Testis (tissue), 2 donors: ENCODE results near the gene LRRC4C.

Experiments
- CTCF ChIP-seq, 3 experiments: fragments of 450-650 bp in 2 of 3; fragments of 200-600 bp in 1 of 3; sonication (generic) in 1 of 3; IDR thresholded peaks; one replicate each; pipeline ENCODE4 v1.5.1; 2016 to 2019; ENCODE audit warnings: antibody characterized with exemption in 3 of 3, mild to moderate bottlenecking in 2 of 3, moderate library complexity in 1 of 3
- POLR2A ChIP-seq: fragments of 450-650 bp; IDR thresholded peaks from one replicate; pipeline ENCODE4 v1.6.1; 2017; ENCODE audit warnings: antibody characterized with exemption, mild to moderate bottlenecking, moderate library complexity

DNA sequence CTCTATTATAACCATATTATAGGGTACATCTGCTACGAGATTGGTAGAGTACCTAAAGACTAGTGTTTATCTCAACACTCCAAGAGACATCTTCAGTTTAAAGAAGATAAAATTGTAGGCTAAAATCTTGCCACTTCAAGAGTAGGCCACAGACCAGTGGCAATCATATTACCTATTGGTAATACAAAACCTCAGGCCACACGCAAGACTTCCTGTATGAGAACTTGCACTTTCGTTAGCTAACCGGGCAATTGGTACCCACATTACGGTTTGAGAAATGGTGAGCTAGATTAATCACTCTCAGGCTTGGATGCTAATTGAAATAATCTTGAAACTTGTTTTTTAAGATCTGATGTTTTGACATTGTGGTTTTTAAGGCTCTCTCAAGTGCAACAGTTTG, 772.7 kb downstream of the LRRC4C start:
- no peak for TF ChIP-seq CTCF (IDR thresholded peaks at IDR 0.05)
- TF ChIP-seq POLR2A: no peak
